ENCODE measurements around the gene HAUS2.
"Not testable (repeated sequence)": the region's sequence is repeated elsewhere in the genome, so short reads cannot be mapped to it uniquely, and the experiment has no call there.

- not testable (repeated sequence) for TF ChIP-seq CTCF (IDR thresholded peaks at IDR 0.05; ENCODE audit: insufficient read depth, low read depth, low read length); EZH2 (IDR thresholded peaks at IDR 0.05; ENCODE audit: insufficient read depth, low read length)
Observed at GRCh38 chr15:42601316-42601715, 52.7 kb downstream of the HAUS2 start.
